ENCODE measurements around the gene CSPG4.
"Not testable (repeated sequence)": the region's sequence is repeated elsewhere in the genome, so short reads cannot be mapped to it uniquely, and the experiment has no call there.

Gene CSPG4, protein sequence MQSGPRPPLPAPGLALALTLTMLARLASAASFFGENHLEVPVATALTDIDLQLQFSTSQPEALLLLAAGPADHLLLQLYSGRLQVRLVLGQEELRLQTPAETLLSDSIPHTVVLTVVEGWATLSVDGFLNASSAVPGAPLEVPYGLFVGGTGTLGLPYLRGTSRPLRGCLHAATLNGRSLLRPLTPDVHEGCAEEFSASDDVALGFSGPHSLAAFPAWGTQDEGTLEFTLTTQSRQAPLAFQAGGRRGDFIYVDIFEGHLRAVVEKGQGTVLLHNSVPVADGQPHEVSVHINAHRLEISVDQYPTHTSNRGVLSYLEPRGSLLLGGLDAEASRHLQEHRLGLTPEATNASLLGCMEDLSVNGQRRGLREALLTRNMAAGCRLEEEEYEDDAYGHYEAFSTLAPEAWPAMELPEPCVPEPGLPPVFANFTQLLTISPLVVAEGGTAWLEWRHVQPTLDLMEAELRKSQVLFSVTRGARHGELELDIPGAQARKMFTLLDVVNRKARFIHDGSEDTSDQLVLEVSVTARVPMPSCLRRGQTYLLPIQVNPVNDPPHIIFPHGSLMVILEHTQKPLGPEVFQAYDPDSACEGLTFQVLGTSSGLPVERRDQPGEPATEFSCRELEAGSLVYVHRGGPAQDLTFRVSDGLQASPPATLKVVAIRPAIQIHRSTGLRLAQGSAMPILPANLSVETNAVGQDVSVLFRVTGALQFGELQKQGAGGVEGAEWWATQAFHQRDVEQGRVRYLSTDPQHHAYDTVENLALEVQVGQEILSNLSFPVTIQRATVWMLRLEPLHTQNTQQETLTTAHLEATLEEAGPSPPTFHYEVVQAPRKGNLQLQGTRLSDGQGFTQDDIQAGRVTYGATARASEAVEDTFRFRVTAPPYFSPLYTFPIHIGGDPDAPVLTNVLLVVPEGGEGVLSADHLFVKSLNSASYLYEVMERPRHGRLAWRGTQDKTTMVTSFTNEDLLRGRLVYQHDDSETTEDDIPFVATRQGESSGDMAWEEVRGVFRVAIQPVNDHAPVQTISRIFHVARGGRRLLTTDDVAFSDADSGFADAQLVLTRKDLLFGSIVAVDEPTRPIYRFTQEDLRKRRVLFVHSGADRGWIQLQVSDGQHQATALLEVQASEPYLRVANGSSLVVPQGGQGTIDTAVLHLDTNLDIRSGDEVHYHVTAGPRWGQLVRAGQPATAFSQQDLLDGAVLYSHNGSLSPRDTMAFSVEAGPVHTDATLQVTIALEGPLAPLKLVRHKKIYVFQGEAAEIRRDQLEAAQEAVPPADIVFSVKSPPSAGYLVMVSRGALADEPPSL (N-terminal part only)

DNA sequence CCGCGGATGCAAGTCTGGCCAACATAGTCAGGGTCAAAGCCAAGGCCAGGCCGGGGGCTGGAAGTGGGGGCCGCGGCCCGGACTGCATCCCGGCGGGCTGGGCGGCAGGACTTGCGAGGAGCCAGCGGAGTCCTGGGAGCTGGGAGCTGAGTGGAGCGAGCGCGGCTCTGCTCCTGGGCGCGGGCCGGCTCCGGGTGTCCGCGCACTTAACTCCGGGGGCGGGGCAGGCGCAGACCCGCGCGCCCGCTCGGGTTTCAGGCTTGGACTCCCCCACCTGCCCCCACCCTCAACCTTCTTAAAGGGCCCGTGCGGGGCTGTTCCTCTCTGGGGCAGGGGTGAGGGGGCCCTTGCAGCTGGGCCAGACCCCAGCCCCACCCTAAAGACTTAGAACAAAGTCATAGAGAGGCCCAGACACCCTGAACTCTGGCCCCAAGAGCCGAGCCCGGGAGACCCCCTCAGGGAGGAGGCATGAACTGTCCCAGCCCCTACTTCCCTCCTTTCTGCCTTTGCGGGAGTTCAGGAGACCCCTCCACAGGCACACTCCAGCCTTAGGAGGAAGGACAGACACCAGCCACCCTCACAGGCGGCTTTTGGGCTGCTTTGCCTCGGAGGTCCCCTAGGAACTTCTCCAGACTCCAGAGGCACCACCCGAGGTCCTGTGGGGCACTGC lies at the start of gene CSPG4:
TSS of gene CSPG4 (minus strand) at position 181 of the 670 bp plus-strand sequence. CDS start at position 88, 93 bp downstream.
- DNase-seq (ENCODE audit: low spot score) (peak; percentile 87), FAIRE-seq (no peak)

DNA sequence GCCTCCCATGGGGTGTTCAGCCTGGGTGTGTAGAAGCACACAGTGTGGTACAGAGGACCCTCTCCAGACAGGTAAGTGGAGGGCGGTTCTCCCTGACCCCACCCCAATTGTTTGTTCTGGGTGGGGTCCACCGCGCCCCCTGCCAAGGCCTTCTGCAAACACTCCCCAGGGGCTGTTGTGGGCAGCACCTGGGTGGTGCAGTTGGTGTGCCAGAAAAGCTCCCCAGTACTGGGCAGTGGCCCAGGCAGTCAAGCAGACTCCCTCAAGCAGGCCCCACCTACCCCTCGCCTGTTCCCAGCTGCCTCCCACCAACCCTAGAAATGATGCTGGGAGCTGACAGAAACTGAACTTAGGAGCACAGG lies 49.7 kb upstream of the CSPG4 start:
- FAIRE-seq; DNase-seq (ENCODE audit: low spot score): not testable (repeated sequence)

DNA sequence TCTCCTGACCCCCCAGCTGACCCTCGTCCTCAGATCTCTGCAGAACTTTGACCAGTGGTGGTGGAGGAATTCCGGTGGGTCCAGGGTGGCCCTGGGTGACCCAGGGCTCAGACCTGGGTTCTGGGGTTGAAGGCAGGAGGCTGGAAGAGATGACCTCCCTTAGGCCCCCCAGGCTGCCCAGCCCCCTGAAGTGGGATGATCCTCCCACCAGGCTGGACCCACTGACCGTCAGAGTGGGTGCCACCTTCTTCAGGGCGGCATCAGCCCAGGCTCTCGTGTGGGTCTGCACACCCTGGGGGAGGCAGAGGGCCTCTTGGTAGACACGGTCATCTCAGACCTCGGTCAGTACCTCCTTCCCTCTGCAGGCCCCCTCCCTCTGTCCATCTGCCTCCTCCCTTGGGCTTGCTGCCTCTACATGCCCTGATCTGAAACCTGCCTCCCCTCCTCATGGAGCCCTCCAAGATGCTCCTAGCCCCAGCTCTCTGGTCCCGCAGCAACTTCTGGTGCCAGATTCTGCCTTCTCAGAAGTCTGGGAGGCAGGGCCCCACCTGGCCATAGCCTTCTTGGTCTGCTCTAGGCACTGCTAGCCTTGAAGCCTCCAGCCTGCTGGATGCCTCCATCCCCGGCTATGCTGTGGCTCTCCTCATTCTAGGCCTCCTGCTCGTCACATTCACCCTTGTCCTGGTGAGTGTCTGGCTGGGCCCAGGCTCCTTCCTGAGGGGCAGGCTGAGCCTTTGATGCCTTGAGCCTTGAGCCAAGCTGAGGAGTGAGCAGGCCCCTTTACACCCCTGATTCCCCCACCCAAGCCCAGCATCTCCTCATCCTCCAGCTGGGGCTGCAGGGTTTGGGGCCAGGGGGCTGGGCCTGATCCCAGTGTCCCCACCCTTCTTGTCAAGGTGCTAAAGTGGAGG lies 49.1 kb upstream of the CSPG4 start:
- no peak for DNase-seq (ENCODE audit: low spot score)
- no peak for FAIRE-seq

DNA sequence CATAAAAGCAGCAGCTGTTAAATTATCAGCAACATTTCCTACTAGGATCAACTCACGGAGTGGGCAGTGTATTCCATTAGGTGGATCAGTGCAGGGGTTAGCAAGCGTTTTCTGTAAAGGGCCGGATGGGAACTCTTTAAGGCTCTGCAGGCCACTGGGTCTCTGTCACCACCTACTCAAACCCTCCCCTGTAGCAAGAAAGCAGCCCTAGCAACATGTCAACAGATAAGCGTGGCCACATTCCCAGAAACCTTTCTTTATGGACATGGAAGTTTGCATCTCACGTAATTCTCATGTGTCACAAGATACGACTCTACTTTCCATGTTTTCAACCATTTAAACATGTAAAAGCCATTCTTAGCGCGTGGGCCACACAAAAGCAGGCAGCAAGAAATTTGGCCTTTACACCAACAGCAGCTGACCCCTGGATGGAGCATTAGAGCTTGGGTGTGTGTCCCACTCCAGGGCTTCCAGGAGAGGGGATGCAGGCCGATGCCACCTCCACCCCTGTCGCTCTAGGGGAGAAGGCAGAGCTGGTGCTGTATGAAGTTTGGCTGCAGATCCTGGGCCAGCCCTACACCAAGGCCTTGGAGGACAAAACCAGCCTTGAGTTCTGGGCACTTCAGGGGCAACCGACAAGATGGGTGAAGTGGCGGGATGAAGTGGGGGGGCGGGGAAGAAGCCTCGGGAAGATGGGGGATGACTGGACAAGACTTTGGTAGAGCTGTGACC lies 48.2 kb upstream of the CSPG4 start:
- no peak for DNase-seq (ENCODE audit: low spot score)
- FAIRE-seq: no peak

DNA sequence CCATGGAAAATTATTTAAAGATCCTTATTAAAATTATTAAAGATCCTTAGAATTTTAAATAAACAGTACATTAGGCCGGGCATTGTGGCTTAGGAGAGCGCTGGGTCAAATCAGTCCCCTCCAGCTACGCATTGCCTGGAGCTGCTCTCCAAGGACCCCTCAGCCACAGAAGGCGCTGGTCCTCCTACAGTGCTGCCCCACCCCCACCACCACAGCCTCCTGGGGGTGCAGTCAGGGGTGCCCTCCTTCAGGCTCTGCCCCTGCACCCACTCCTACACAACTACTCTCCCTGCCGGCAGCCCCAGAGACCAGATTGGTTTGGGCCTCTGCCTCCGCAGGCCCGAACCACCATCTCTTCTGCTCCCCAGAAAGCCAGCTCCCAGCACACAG lies 47.5 kb upstream of the CSPG4 start:
- FAIRE-seq: peak; percentile 44
- DNase-seq (ENCODE audit: low spot score): not testable (repeated sequence)

DNA sequence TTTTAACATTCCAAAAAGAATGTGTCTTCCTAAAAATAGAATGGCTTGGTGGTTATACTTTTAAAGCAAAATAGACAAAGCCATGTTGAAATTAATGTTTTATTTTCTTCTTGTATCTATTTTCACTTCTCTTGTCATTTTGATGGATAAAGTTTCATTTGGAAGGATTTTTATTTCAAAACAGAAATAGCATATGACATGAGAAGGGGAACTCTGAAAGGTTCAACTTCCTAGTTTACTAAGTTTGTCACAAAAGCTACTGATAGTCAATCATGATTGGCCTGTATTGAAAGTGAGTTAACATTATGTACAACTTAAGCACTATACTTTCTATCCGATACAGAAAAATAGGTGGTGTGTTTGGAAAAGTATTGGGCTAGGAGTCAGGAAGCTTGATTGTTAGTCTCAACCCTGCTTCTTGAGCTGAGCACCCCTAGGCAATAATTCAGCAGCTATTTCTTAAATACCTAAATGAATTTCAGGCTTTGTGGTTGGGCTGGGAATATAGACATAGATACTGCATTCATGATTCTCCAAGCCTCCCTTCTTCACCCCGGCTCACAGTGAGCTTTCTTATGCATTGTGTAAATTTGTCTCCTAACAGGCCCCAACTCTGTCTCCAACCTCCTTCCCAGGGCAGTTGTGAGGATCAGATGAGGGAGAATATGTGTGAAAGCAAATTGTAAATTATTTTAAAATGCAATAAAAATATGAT lies 46.9 kb upstream of the CSPG4 start:
- DNase-seq (ENCODE audit: low spot score) (no peak), FAIRE-seq (no peak)

DNA sequence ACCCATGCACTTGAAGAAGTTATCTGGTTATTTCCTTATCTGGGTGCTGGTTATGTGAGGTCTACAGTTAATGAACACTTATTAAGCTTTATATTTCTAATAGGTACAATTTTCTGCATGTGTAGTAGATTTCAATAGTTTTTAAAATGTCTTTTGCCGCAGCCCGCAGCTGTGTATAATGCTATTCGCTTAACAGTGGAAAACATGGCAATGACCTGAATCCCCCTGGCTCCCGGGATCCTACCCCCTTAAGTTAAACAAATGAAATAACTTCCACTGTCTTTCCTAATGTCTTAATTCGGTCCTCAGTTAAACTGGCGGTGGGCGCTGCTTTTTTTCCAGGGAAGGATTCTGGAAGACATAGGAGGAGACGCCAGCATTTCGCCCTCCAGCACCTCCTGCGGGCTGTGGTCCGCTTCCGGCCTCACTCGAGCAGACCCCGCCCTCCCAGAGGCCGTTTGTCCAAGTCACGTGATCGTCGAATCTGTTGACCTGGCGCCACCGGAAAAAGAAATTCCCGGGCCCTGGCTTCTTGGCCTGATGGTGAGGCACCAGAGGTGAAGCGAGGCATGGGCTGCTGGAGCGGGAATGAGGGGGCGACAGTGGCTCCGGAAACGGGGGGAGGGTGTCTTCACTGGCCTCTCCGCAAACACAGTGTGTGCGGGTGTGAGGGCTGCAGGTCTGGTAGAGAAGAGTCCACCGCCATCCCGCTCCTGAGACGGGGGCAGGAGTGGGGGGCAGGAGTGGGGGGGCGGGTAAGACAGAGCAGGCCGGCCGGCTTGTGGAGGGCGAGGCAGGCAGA lies 45.6 kb upstream of the CSPG4 start:
- FAIRE-seq: no peak
- peak; percentile 96 for DNase-seq (ENCODE audit: low spot score)

DNA sequence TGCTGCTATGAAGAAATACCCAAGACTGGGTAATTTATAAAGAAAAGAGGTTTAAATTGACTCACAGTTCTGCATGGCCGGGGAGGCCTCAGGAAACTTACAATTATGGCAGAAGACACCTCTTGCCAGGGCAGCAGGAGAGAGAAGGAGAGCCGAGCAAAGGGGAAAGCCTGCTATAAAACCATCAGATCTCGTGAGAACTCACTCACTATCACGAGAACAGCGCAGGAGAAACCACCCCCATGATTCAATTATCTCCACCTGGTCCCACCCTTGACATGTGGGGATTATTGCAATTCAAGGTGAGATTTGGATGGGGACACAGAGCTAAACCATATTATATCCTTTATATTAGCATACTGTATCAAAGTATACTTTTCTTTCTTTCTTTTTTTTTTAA lies 42.2 kb upstream of the CSPG4 start:
- not testable (repeated sequence) for FAIRE-seq

DNA sequence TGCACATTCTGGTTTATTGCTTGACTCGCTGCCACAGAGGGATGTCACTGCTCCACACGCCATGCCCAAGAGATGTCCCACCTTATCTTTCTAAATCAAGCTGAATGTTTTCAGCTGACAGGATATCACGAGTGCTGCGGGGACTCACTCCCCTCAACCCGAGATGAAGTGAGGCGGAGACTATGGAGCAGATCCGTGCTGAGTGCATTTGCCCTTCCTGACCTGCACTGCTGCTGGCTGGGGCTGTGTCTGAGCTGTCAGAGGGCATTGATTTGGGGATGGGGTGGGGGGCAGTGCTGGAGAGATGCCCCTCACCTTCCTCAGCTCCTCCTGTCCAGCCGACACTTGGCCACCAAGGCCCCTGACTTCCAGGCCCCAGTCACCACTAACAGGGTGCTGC lies 40.5 kb upstream of the CSPG4 start:
- no peak for FAIRE-seq
- DNase-seq (ENCODE audit: low spot score): no peak

More for the DNA sequence above, 42.2 kb upstream of the CSPG4 start:
- not testable (repeated sequence) for DNase-seq (ENCODE audit: low spot score)

DNA sequence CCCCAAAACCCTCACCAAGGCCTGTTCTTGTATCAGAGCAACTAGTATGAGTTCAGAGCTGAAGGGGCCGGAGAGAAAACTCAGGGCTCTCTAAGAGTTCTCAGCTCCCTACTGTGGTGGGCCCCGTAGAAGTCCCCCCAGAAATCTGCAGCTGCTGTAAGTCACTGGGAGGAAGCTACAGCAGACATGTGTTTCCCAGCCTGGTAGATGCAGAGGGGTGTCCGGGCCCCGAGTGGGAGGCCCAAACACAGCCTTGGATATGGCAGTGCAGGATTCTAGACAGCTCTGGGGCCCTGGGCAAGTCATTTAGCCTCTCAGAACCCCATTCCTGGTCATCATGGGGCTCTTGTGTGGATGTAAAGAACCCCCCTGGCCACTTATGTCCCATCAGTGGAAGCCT lies 39.2 kb upstream of the CSPG4 start:
- FAIRE-seq: no peak
- no peak for DNase-seq (ENCODE audit: low spot score)

DNA sequence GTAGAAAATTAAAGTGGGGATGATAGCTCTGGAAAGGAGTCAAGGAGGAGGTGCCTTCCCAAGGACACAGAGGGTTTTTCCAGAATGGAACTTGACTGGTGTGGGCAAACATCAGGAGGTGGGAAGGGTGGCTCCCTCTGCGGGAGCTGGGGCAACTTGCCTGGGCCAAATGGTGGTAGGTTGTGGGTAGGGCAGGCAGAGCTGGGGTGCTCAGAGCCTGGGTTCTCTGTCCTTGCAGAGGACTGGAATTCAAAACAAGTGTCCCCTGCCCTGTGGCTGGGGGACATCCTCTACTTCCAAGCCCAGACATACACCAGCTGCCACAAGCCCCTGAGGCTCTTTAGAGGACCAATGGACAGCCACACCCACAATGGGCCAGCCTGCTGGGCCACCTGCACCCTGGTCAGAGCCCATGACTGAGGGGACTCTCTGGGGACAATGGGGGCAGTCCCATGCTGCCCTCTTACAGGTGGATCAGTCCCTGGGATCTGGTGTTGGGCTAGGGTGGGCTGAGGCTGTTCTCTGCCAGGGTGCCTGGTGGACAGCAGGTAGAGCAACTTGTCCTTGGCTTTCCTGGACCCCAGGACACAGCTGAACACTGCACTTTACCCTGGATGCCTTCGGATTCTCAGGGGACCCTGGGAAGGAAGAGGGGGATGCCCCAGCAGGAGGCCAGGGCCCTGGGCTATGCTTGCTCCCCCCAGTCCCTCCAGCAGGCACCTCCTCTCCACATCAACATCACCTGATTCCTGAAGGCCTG lies 38.6 kb upstream of the CSPG4 start:
- no peak for FAIRE-seq
- DNase-seq (ENCODE audit: low spot score): no peak

DNA sequence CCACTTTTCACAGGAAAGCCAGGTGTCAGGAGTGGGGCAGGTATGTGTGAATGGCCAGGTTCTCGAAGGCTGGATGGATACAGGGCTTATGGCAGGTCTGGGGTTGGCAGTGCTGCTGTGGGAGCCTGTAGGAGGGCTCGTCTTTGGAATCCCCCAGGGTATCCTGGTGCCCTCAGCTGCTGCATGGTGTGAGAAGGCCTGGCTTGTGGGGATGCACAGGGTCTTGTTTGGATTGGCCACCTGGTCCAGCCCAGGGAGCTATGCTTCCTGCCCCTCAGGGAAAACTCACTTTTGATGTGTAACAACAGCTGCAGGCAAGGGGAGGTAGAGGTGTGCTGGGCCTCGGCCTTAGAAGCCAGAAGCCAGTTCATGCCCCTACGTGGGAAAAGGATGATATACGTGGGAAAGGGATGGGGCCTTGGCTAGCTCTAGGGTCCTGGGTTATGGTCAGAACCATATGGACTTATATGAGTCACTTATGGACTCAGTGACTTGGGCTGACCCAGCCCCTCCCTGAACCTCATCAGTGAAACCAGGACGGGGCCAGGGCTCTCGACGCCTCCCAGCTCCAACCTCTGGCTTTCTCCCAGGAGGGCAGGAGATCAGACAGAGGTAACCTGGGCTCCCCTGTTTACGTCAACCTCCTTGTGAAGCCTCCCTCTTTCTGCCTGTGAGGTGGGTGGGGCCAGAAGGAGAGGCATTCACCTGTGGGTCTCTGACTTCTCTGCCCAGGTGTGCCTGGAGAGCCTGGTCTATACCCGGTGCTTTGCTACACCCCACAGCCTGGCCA lies 37.8 kb upstream of the CSPG4 start:
- FAIRE-seq (no peak), DNase-seq (ENCODE audit: low spot score) (no peak)

DNA sequence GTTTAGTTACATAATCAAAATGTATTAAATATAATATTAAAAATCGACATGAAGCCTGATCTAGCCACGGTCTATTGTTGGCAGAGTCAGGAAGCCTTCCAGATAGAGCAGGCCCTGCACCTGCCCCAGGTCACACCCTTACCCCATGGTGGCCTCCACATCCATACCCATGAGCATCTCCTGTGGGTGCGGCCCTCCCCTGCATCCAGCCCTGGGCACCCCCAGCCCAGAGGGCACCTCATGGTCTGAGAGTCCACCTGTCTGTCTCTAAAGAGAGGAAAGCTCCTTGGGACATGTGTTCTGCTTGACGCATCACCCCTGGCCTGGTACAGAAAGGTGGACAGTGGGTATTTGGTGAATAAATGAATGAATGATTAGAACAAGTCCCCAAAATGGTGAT lies 37.2 kb upstream of the CSPG4 start:
- no peak for DNase-seq (ENCODE audit: low spot score)
- FAIRE-seq: no peak

DNA sequence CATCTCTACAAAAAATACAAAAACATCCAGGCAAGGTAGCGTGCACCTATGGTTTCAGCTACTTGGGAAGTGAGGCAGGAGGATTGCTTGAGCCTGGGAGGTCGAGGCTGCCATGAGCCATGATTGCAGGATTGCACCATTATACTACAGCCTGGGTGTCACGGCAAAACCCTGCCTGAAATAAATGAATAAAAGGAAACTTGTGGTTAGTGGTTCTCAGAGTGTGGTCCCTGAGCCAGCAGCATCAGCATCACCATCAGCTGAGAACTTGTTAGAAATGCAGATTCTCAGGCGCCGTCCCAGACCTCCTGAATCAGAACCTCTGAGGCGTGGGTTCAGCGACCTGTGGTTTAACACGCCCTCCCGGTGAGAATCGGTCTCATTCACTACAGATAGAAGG lies 36.2 kb upstream of the CSPG4 start:
- DNase-seq (ENCODE audit: low spot score); FAIRE-seq: not testable (repeated sequence)

DNA sequence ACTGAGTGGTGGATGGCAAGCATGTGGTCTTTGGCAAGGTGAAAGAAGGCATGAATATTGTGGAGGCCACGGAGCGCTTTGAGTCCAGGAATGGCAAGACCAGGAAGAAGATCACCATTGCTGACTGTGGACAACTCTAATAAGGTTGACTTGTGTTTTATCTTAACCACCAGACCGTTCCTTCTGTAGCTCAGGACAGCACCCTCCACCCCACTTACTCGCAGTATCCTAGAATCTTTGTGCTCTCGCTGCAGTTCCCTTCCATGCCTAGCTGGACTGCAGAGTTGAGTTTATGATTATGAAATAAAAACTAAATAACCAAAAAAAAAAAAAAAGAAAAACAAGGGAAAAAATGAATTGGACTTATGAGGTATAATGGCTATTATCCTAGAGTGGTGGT lies 34.5 kb upstream of the CSPG4 start:
- not testable (repeated sequence) for FAIRE-seq; DNase-seq (ENCODE audit: low spot score)

DNA sequence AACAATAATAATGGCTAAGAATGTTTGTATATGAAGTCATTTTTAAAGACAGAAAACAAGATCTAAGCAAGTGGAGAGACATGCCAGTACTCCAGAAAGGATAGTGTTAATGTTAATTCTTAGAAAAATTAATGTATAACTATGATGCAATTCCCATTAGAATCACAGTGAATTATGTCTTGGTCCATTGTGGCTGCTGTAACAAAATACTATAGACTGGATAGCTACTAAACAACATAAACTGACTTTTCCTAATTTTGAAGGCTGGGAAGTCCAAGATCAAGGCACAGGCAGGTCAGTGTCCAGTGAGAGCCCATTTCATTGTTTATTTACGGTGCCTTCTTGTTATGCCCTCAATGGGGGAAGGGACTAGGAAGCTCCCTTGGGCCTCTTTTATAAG lies 32.7 kb upstream of the CSPG4 start:
- DNase-seq (ENCODE audit: low spot score) (no peak), FAIRE-seq (no peak)
